CD14-positive monocyte (primary cell): ENCODE data around the gene TRIM41. TPM values are rescaled to one million over a fixed set of nuclear protein-coding genes. Genes with fewer than 3 reads are reported as not detected.

Experiments used
- DNase-seq, 3 donors: peaks; one replicate each; pipeline ENCODE4 v3.0.0-alpha.2; 2011 to 2022
- H2AFZ ChIP-seq: 2 replicates; pipeline ENCODE4 v1.6.0; 2012; ENCODE audit warnings: mild to moderate bottlenecking, low read depth, low read length, inconsistent platforms; ENCODE audit not compliant: insufficient read depth, poor library complexity, severe bottlenecking
- H3K27ac ChIP-seq, 2 donors: 1 replicate in 1 of 2; 2 replicates in 1 of 2; pipeline ENCODE4 v1.5.1; 2012 to 2013; ENCODE audit warnings: low read length in 2 of 2, control low read depth in 1 of 2, inconsistent platforms in 1 of 2, low read depth in 1 of 2, mild to moderate bottlenecking in 1 of 2
- H3K27me3 ChIP-seq, 2 donors: one replicate each; pipeline versions ENCODE4 v1.6.0 to v1.6.1; 2011 to 2013; ENCODE audit warnings: low read length in 2 of 2; ENCODE audit not compliant: control insufficient read depth in 2 of 2, insufficient read depth in 2 of 2
- H3K36me3 ChIP-seq, 2 donors: replicated peaks in 1 of 2; 1 replicate in 1 of 2; 2 replicates in 1 of 2; pipeline versions ENCODE4 v1.5.1 to v1.6.1; 2012 to 2013; ENCODE audit warnings: low read length in 2 of 2, control low read depth in 1 of 2, inconsistent platforms in 1 of 2, mild to moderate bottlenecking in 1 of 2; ENCODE audit not compliant: insufficient read depth in 2 of 2, control insufficient read depth in 1 of 2
- H3K4me1 ChIP-seq, 2 donors: 1 replicate in 1 of 2; 2 replicates in 1 of 2; pipeline versions ENCODE4 v1.5.1 to v1.6.1; 2012 to 2013; ENCODE audit warnings: low read length in 2 of 2, control low read depth in 1 of 2, inconsistent platforms in 1 of 2, mild to moderate bottlenecking in 1 of 2, moderate library complexity in 1 of 2; ENCODE audit not compliant: insufficient read depth in 2 of 2, control insufficient read depth in 1 of 2
- H3K4me2 ChIP-seq: replicated peaks from 2 replicates; pipeline ENCODE3; 2012; ENCODE audit warnings: low read length, moderate library complexity, mild to moderate bottlenecking; ENCODE audit not compliant: poor library complexity, severe bottlenecking; ENCODE audit errors: extremely low read depth
- H3K4me3 ChIP-seq, 3 experiments: fragments of 200-600 bp in 1 of 3; sonication (generic) in 1 of 3; replicated peaks in 1 of 3; 1 replicate in 2 of 3; 2 replicates in 1 of 3; pipeline ENCODE4 v1.5.1; 2011 to 2013; ENCODE audit warnings: low read length in 3 of 3, mild to moderate bottlenecking in 3 of 3, control low read depth in 2 of 3, low read depth in 2 of 3, inconsistent platforms in 1 of 3, moderate library complexity in 1 of 3
- H3K79me2 ChIP-seq: 2 replicates; pipeline ENCODE4 v1.6.0; 2012; ENCODE audit warnings: mild to moderate bottlenecking, control low read depth, inconsistent platforms, low read length, moderate library complexity; ENCODE audit not compliant: insufficient read depth
- H3K9ac ChIP-seq: 2 replicates; pipeline ENCODE4 v1.6.0; 2017; ENCODE audit warnings: low read length, mild to moderate bottlenecking; ENCODE audit not compliant: insufficient read depth, poor library complexity, severe bottlenecking
- H3K9me3 ChIP-seq, 2 donors: replicated peaks in 1 of 2; 1 replicate in 1 of 2; 2 replicates in 1 of 2; pipeline versions ENCODE4 v1.5.1 to v1.6.1; 2012 to 2013; ENCODE audit warnings: low read length in 2 of 2, control low read depth in 1 of 2; ENCODE audit not compliant: control insufficient read depth in 1 of 2, insufficient read depth in 1 of 2
- H4K20me1 ChIP-seq: 2 replicates; pipeline ENCODE4 v1.6.0; 2012; ENCODE audit warnings: mild to moderate bottlenecking, low read length, control low read depth, moderate library complexity; ENCODE audit not compliant: insufficient read depth
- H3K27ac Mint-ChIP-seq, 7 donors: one replicate each; pipeline ENCODE4 v1.8.0; 2020; ENCODE audit warnings: mild to moderate bottlenecking in 7 of 7, mixed read lengths in 7 of 7, moderate library complexity in 6 of 7, inconsistent platforms in 2 of 7
- H3K27me3 Mint-ChIP-seq, 3 donors: one replicate each; pipeline ENCODE4 v1.8.0; 2021 to 2022; ENCODE audit warnings: low read depth in 3 of 3, mild to moderate bottlenecking in 3 of 3, mixed read lengths in 3 of 3, moderate library complexity in 3 of 3, inconsistent platforms in 1 of 3
- H3K36me3 Mint-ChIP-seq, 2 donors: one replicate each; pipeline ENCODE4 v1.8.0; 2020; ENCODE audit warnings: mixed read lengths in 2 of 2, inconsistent platforms in 1 of 2, mild to moderate bottlenecking in 1 of 2
- H3K4me1 Mint-ChIP-seq: one replicate; pipeline ENCODE4 v1.8.0; 2020; ENCODE audit warnings: mild to moderate bottlenecking, mixed read lengths
- H3K4me3 Mint-ChIP-seq, 2 donors: one replicate each; pipeline ENCODE4 v1.8.0; 2020; ENCODE audit warnings: mild to moderate bottlenecking in 2 of 2, mixed read lengths in 2 of 2, moderate library complexity in 1 of 2
- H3K9me3 Mint-ChIP-seq, 7 donors: one replicate each; pipeline ENCODE4 v1.8.0; 2020 to 2022; ENCODE audit warnings: mixed read lengths in 7 of 7, mild to moderate bottlenecking in 6 of 7, moderate library complexity in 6 of 7, inconsistent platforms in 2 of 7
- CTCF ChIP-seq: fragments of 200-600 bp; IDR thresholded peaks from one replicate; pipeline ENCODE4 v1.8.0; 2022; ENCODE audit warnings: antibody characterized with exemption, mild to moderate bottlenecking
- WGBS: methylation state at CpG from one replicate; pipeline ENCODE4 v1.1.5; 2013; ENCODE audit warnings: missing lambda C conversion rate; ENCODE audit not compliant: insufficient coverage; 5-methylcytosine and 5-hydroxymethylcytosine counted together
- intact Hi-C, 2 donors: fragments of 100-400 bp; cut with micrococcal nuclease; formaldehyde crosslinking; loops; one replicate each; pipeline versions ENCODE4 v1.15.0 to v1.15.1; 2023
- polyA plus RNA-seq, 3 donors: library from polyadenylated mRNA; depleted of rRNA in 1 of 3; unstranded in 2 of 3; stranded (reverse) in 1 of 3; fragments of 300-500 nt in 2 of 3; fragments of >200 nt in 1 of 3; fragmentation: Illumina TruSeq in 2 of 3; gene quantifications; 1 replicate in 2 of 3; 2 replicates in 1 of 3; pipeline ENCODE4 v1.2.3, GENCODE V29; 2012 to 2021

Gene TRIM41
- polyA plus RNA-seq, 3 donors, result 0.12 to 26.4 (median 0.24) TPM

GRCh38 chr5:181215997-181216989 lies 6.8 kb upstream of the TRIM41 start:
- Histone ChIP-seq H3K79me2 (no peaks in the 10 kb centered on the region), H2AFZ (peak overlapping the region; percentile 53), H3K9ac (no peak overlapping the region), H3K27ac (no peak overlapping the region), H3K36me3 (no peaks in the 10 kb centered on the region), H3K9me3 (no peaks in the 10 kb centered on the region), H3K4me2 (peak overlapping the region; percentile 82), H3K27me3 (peaks cover 13 to 42% of the 10 kb centered on the region in 2 donors), H3K4me1 (peaks cover 29 to 30% of the 10 kb centered on the region in 2 donors), H3K4me3 (peak overlapping the region in 2 of 3 experiments; percentile 10 to 70), H4K20me1 (no peaks in the 10 kb centered on the region)
- H3K4me1 Mint-ChIP-seq, result peaks cover 32% of the 10 kb centered on the region
- peaks cover 28 to 42% (median 33%) of the 10 kb centered on the region in 3 donors for H3K27me3 Mint-ChIP-seq
- WGBS, result 31% methylated on average over 33 of the region's 44 CpGs
- no peak for TF ChIP-seq CTCF
- peak overlapping the region in 3 of 7 donors; percentile 4 to 46 (median 5) for H3K27ac Mint-ChIP-seq
- intact Hi-C loops, result loop anchor here in 1 of 2 donors (2.0 kb wide), 1 partner anchor 27 kb away; no protein-coding TSS in a partner anchor
- H3K9me3 Mint-ChIP-seq, result peaks cover 0 to 20% (median 1%) of the 10 kb centered on the region in 7 donors
- peak in 1 of 3 donors; percentile 15 for DNase-seq
- peak overlapping the region; percentile 70 to 90 for H3K4me3 Mint-ChIP-seq
- peaks cover 0 to 2% of the 10 kb centered on the region in 2 donors for H3K36me3 Mint-ChIP-seq

GRCh38 chr5:181217111-181217802 lies 5.8 kb upstream of the TRIM41 start:
- 1% methylated on average over 45 of the region's 46 CpGs for WGBS
- H3K27me3 Mint-ChIP-seq, result peaks cover 28 to 43% (median 33%) of the 10 kb centered on the region in 3 donors
- peak in 2 of 3 donors; percentile 27 to 37 for DNase-seq
- Histone ChIP-seq H3K4me2 (peak overlapping the region; percentile 82), H3K4me1 (peaks cover 39 to 40% of the 10 kb centered on the region in 2 donors), H3K4me3 (peak overlapping the region; percentile 0 to 70 (median 22)), H3K27me3 (peaks cover 13 to 42% of the 10 kb centered on the region in 2 donors), H3K9ac (no peak overlapping the region), H3K9me3 (no peaks in the 10 kb centered on the region), H3K27ac (no peak overlapping the region), H3K79me2 (no peaks in the 10 kb centered on the region), H3K36me3 (no peaks in the 10 kb centered on the region), H2AFZ (peak overlapping the region; percentile 76), H4K20me1 (no peaks in the 10 kb centered on the region)
- intact Hi-C loops, result loop anchor here in 1 of 2 donors (2.0 kb wide), 1 partner anchor 28 kb away; no protein-coding TSS in a partner anchor
- H3K4me3 Mint-ChIP-seq, result peak overlapping the region; percentile 70 to 90
- peaks cover 0 to 20% (median 1%) of the 10 kb centered on the region in 7 donors for H3K9me3 Mint-ChIP-seq
- H3K36me3 Mint-ChIP-seq, result peaks cover 0 to 2% of the 10 kb centered on the region in 2 donors
- H3K27ac Mint-ChIP-seq, result peak overlapping the region in 2 of 7 donors; percentile 50 to 79
- TF ChIP-seq CTCF, result no peak
- H3K4me1 Mint-ChIP-seq, result peaks cover 40% of the 10 kb centered on the region
